Dendritic cell treated with granulocyte-macrophage colony-stimulating factor and Interleukin-4, amounts not matched to agents 40 ng/mL and 50 ng/mL, for 4 days (primary cell): Measurements from ENCODE around the gene TRIO.

Experiments
- H3K27ac Mint-ChIP-seq: one replicate; pipeline ENCODE4 v1.8.0; 2022; ENCODE audit warnings: mild to moderate bottlenecking, mixed read lengths
- H3K27me3 Mint-ChIP-seq: one replicate; pipeline ENCODE4 v1.8.0; 2022; ENCODE audit warnings: mild to moderate bottlenecking, mixed read lengths
- H3K36me3 Mint-ChIP-seq: one replicate; pipeline ENCODE4 v1.8.0; 2022; ENCODE audit warnings: low read depth, mixed read lengths
- H3K4me1 Mint-ChIP-seq: one replicate; pipeline ENCODE4 v1.8.0; 2022; ENCODE audit warnings: low read depth, mixed read lengths
- H3K4me3 Mint-ChIP-seq: one replicate; pipeline ENCODE4 v1.8.0; 2022; ENCODE audit warnings: mild to moderate bottlenecking, moderate library complexity, mixed read lengths
- H3K9me3 Mint-ChIP-seq: one replicate; pipeline ENCODE4 v1.8.0; 2022; ENCODE audit warnings: mixed read lengths
- intact Hi-C: fragments of 100-400 bp; cut with micrococcal nuclease; formaldehyde crosslinking; loops from one replicate; pipeline ENCODE4 v1.15.0; 2022

The TRIO gene

GRCh38 chr5:14413331-14413750 lies 270.2 kb downstream of the TRIO start:
- Mint-ChIP-seq H3K27me3 (no peaks in the 10 kb centered on the region), H3K4me1 (no peaks in the 10 kb centered on the region), H3K36me3 (peaks cover 88% of the 10 kb centered on the region), H3K27ac (no peak overlapping the region), H3K9me3 (no peaks in the 10 kb centered on the region), H3K4me3 (no peak overlapping the region)
- intact Hi-C loops: no loop called here

DNA sequence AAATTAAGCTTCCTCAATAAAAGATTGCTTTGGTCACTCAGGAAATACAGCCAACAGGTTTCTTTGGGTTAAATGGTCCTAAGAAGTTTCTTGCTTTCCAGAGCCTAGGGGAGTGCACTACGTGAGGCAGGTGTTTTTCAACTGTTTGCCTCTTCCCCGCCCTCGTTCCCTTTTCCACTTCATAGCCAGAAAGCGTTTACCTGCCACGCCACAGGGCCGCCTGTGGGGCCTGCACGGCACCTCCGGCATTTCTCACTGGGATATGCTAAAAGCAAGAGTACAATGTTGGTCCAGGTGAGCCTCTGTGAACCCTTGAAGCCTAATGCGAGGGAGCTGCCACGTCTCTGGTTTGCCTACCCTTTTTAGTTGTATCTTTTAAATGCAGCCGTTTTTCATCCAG lies 270.9 kb downstream of the TRIO start:
- Mint-ChIP-seq H3K4me3 (no peak overlapping the region), H3K27me3 (no peaks in the 10 kb centered on the region), H3K4me1 (no peaks in the 10 kb centered on the region), H3K36me3 (peaks cover 92% of the 10 kb centered on the region), H3K27ac (no peak overlapping the region), H3K9me3 (no peaks in the 10 kb centered on the region)
- intact Hi-C loops: no loop called here

GRCh38 chr5:14414656-14415023 lies 271.5 kb downstream of the TRIO start:
- Mint-ChIP-seq H3K27me3 (no peaks in the 10 kb centered on the region), H3K9me3 (no peaks in the 10 kb centered on the region), H3K4me1 (peaks cover 1% of the 10 kb centered on the region), H3K36me3 (peaks cover 92% of the 10 kb centered on the region), H3K4me3 (no peak overlapping the region), H3K27ac (no peak overlapping the region)
- intact Hi-C loops: no loop called here

- Mint-ChIP-seq H3K4me3 (no peak overlapping the region), H3K27me3 (no peaks in the 10 kb centered on the region), H3K9me3 (no peaks in the 10 kb centered on the region), H3K4me1 (peaks cover 7% of the 10 kb centered on the region), H3K36me3 (peaks cover 92% of the 10 kb centered on the region), H3K27ac (no peak overlapping the region)
- intact Hi-C loops: no loop called here
Observed at GRCh38 chr5:14415024-14415697, 272.0 kb downstream of the TRIO start.

- no peak overlapping the region for H3K4me3 Mint-ChIP-seq
- peaks cover 9% of the 10 kb centered on the region for H3K4me1 Mint-ChIP-seq
- H3K9me3 Mint-ChIP-seq: no peaks in the 10 kb centered on the region
- peaks cover 91% of the 10 kb centered on the region for H3K36me3 Mint-ChIP-seq
- intact Hi-C loops: no loop called here
- H3K27me3 Mint-ChIP-seq: no peaks in the 10 kb centered on the region
- H3K27ac Mint-ChIP-seq: no peak overlapping the region
Observed at GRCh38 chr5:14415698-14416074, 272.5 kb downstream of the TRIO start.

- Mint-ChIP-seq H3K36me3 (peaks cover 91% of the 10 kb centered on the region), H3K4me3 (no peak overlapping the region), H3K9me3 (no peaks in the 10 kb centered on the region), H3K27me3 (no peaks in the 10 kb centered on the region), H3K4me1 (peaks cover 9% of the 10 kb centered on the region), H3K27ac (no peak overlapping the region)
- intact Hi-C loops: no loop called here
Observed at GRCh38 chr5:14416621-14417275, 273.6 kb downstream of the TRIO start.

GRCh38 chr5:14417276-14417730 lies 274.2 kb downstream of the TRIO start:
- peaks cover 91% of the 10 kb centered on the region for H3K36me3 Mint-ChIP-seq
- no peak overlapping the region for H3K4me3 Mint-ChIP-seq
- no peaks in the 10 kb centered on the region for H3K27me3 Mint-ChIP-seq
- no peak overlapping the region for H3K27ac Mint-ChIP-seq
- no peaks in the 10 kb centered on the region for H3K9me3 Mint-ChIP-seq
- intact Hi-C loops: no loop called here
- H3K4me1 Mint-ChIP-seq: peaks cover 9% of the 10 kb centered on the region

DNA sequence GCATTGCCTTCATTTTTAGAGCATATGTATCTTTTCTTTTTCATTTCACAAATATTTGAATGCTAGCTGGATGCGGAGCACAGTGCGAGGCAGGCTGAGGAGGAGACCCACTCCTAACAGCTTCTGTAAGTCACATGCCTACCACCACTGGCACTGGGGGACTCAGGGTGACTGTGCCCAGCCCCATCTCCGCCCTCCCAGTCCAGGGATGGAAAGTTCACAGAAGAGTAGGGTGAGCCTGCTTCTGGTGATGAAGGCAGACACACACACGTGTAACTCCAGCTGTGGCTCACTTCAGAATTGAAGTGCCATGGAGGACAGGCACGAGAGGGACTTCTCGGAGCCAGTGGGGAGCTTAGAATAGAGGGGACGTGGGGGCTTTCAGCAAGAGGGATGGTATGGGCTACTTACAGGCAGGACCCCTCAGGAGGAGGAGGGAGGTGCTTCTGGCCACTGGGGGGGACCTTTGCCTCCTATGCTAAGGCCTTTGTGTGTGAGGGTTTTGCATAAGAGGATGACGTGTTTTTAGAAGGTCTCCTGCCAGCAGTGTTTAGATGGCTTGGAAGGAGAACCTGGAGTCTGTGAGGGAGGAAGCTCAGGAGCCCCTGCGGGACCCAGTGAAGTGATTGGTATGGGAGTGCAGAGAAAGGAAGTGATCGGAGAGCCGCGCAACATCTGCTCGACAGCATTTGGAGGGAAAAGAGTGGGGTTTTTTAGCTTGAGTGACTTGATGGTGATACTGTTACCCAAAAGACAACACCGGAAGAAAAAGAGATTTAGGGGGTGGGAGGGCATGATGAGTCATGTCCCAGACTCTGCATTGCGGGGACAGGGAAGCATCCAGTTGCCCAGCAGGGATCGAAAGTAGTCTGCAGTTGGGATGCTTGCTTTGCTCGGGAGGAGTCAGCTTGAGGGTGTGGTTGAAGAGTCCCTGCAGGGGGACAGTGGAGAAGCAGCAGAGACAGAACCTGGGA lies 274.9 kb downstream of the TRIO start:
- Mint-ChIP-seq H3K4me1 (peaks cover 9% of the 10 kb centered on the region), H3K27ac (no peak overlapping the region), H3K4me3 (no peak overlapping the region), H3K9me3 (no peaks in the 10 kb centered on the region), H3K27me3 (no peaks in the 10 kb centered on the region), H3K36me3 (peaks cover 89% of the 10 kb centered on the region)
- intact Hi-C loops: no loop called here

DNA sequence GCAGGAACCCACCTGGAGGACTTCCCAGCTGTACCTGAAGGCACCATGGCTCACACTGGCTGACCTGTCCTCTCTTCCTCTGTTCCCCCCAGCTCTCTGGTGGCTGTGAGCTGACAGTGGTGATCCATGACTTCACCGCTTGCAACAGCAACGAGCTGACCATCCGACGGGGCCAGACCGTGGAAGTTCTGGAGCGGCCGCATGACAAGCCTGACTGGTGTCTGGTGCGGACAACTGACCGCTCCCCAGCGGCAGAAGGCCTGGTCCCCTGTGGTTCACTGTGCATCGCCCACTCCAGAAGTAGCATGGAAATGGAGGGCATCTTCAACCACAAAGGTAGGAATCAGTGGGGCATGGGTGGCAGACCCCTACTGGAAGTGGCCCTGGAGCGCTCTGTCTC lies 276.5 kb downstream of the TRIO start:
- peaks cover 89% of the 10 kb centered on the region for H3K36me3 Mint-ChIP-seq
- intact Hi-C loops: no loop called here
- no peak overlapping the region for H3K27ac Mint-ChIP-seq
- no peaks in the 10 kb centered on the region for H3K9me3 Mint-ChIP-seq
- H3K4me1 Mint-ChIP-seq: peaks cover 9% of the 10 kb centered on the region
- H3K4me3 Mint-ChIP-seq: no peak overlapping the region
- H3K27me3 Mint-ChIP-seq: no peaks in the 10 kb centered on the region

DNA sequence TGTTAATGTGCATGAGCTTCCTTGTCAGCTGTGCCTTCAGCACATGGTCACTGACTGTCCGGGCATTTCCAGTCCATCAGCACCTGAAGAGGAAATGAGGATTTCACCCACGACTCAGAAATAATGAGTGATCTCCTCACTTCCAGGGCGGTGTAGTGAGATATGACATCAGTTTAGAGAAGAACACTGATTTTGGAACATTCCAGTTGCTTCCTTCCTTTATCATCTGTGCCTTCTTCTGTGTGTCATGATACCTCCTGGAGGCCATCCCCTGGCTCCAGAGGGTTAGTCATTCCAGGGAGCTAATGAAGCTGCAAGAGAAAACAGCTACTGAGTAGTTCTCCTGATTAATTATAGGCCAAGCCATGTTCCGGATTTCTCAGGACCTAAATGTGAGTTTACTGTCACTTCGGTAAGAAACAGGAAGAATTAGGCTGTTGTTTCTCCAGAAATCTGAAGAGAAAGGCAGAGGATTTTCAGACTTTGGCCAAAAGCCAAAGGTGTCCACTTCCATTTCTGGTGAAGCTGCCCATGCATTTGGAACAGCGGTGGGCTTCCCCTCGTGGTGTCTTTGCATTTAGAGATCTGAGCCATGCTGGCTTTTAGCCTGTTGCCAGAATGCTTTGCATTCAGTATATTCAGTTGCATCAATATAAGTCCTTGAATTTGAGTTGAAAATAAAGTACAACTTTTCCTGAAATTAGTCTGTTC lies 277.1 kb downstream of the TRIO start:
- H3K27me3 Mint-ChIP-seq: no peaks in the 10 kb centered on the region
- intact Hi-C loops: no loop called here
- no peak overlapping the region for H3K27ac Mint-ChIP-seq
- no peaks in the 10 kb centered on the region for H3K9me3 Mint-ChIP-seq
- peaks cover 9% of the 10 kb centered on the region for H3K4me1 Mint-ChIP-seq
- no peak overlapping the region for H3K4me3 Mint-ChIP-seq
- peaks cover 89% of the 10 kb centered on the region for H3K36me3 Mint-ChIP-seq

DNA sequence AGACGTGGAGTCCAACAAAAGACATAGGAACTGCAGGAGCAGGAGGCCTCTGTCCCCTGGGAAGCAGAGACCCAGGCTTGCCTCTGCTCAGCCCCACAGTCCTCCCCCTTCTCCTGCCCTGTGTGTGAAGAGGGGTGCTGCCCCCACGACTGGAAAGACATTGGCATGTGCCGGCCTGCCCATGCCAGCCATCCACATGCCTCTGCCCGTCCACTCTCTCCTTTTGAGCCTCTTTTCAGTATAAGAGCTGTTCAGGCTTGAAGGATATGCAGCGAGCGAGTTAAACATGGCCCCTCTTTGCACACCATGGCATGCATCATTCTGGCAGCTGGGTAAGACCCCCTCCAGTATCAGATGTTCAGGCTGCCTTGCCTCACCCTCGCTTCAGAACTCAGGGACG lies 278.7 kb downstream of the TRIO start:
- peaks cover 96% of the 10 kb centered on the region for H3K36me3 Mint-ChIP-seq
- H3K4me3 Mint-ChIP-seq: no peak overlapping the region
- no peaks in the 10 kb centered on the region for H3K27me3 Mint-ChIP-seq
- intact Hi-C loops: no loop called here
- no peaks in the 10 kb centered on the region for H3K9me3 Mint-ChIP-seq
- no peak overlapping the region for H3K27ac Mint-ChIP-seq
- H3K4me1 Mint-ChIP-seq: peaks cover 9% of the 10 kb centered on the region

- intact Hi-C loops: no loop called here
- peaks cover 86% of the 10 kb centered on the region for H3K36me3 Mint-ChIP-seq
- no peak overlapping the region for H3K27ac Mint-ChIP-seq
- no peaks in the 10 kb centered on the region for H3K9me3 Mint-ChIP-seq
- no peak overlapping the region for H3K4me3 Mint-ChIP-seq
- no peaks in the 10 kb centered on the region for H3K27me3 Mint-ChIP-seq
- peaks cover 9% of the 10 kb centered on the region for H3K4me1 Mint-ChIP-seq
Observed at GRCh38 chr5:14424011-14424685, 281.0 kb downstream of the TRIO start.

DNA sequence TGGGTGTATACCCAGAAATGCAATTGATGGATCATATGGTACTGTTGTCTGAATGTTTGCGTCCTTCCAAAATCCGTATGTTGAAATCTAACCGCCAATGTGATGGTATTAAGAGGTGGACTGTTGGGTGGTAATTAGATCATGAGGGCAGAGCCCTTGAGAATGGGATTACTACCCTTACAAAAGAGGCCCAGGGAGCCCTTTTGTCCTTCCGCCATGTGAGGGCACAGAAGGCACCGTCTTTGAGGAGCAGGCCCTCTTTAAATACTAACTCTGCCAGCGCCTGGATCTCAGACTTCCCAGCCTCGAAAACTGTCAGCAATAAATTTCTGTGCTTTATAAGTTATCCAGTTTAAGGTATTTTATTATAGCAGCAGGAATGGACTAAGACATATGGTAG lies 282.4 kb downstream of the TRIO start:
- no peaks in the 10 kb centered on the region for H3K27me3 Mint-ChIP-seq
- intact Hi-C loops: no loop called here
- no peaks in the 10 kb centered on the region for H3K9me3 Mint-ChIP-seq

More for the DNA sequence above, 282.4 kb downstream of the TRIO start:
- no peak overlapping the region for H3K27ac Mint-ChIP-seq
- peaks cover 73% of the 10 kb centered on the region for H3K36me3 Mint-ChIP-seq
- no peak overlapping the region for H3K4me3 Mint-ChIP-seq
- no peaks in the 10 kb centered on the region for H3K4me1 Mint-ChIP-seq
